CD4-positive, alpha-beta T cell treated with Interleukin-21 for 1 hour (primary cell): Measurements from ENCODE around the gene TP53I13.

Source experiments
- DNase-seq: peaks from one replicate; pipeline ENCODE4 v3.0.0-alpha.2; 2020

Gene TP53I13

DNA sequence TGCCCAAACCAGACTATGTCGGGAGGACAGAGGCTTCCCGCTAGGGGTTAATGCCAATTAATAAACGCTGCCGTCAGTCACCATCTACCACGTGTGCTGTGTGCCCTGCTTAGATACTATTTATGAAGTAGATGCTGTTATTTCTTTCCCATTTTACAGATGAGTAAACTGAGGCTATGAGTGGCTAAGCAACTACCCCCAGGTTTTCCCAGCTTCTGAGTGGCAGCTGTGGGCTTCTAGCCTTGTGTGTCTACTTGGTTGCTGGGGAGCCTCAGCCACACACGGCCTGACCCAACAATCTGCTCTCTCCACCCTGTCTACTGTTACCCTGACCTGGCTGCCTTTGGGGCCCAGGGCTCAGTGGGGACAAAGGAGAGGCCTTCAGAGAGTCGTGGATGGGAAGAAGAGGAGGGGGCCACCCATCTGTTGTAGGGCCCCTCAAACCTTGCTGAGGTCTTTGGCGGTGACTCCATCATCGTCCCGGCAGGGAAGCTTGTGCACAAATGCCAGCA lies 13.8 kb downstream of the TP53I13 start:
- no peak for DNase-seq

DNA sequence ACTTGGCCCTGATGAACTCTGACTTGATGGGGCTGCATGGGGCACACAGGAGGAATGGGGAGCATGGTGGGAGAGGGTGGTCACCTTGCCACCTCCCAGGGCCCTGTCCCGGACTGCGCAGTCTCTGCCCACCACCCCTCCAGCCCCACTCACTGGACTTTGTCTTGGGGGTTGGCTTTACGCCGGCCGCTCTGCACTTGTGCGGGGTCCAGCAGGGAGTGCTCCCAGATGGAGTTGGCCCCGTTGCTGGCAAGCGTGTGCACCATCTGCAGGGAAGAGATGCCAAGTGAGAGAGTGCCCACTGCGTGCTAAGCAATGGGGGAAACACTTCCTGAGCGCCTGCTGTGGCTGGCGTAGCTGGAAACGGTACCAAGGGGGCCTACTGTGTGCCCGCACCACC lies 14.3 kb downstream of the TP53I13 start:
- no peak for DNase-seq

DNA sequence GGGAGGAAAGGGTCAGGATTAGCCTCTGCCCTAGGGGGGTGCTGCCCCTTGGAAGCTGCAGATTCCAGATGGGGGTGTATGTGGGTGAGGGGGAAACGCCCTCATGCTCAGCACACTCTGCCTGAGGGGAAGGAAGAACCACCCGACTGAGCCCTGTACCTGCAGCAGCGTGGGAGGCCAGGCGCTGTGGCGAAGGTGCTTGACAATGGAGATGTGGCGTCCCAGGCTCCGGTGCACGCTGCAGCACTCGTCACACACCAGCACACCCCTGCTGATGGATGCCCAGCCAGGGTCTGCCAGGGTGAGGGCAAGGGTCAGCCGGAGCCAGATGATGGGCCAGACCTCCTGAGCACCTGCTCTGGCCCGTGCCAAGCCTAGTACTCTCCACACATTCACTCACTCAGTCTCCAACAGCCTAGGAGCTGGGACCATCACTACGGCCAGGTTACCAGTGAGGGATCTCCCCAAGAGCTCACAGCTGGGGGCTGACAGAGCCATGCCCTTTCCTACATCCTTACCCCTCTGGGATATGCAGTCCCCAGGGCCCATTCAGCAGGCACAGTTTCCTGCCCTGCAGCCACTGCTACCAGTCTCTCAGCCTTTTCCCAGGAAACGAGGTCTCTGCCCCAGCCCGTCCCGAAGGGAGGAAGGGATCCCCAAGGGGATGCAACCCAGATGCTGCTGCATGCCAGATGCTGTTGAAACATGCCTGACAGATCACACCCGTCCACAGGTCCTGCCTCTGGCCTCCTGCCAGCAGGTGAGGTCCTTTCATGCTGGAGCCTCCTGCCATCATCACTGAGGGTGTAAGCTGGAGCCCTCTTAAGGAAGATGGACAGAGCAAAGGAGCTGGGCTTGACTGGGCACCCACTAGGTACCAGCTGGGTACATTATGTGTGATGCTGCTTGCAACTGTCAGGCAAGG lies 15.1 kb downstream of the TP53I13 start:
- no peak for DNase-seq

DNA sequence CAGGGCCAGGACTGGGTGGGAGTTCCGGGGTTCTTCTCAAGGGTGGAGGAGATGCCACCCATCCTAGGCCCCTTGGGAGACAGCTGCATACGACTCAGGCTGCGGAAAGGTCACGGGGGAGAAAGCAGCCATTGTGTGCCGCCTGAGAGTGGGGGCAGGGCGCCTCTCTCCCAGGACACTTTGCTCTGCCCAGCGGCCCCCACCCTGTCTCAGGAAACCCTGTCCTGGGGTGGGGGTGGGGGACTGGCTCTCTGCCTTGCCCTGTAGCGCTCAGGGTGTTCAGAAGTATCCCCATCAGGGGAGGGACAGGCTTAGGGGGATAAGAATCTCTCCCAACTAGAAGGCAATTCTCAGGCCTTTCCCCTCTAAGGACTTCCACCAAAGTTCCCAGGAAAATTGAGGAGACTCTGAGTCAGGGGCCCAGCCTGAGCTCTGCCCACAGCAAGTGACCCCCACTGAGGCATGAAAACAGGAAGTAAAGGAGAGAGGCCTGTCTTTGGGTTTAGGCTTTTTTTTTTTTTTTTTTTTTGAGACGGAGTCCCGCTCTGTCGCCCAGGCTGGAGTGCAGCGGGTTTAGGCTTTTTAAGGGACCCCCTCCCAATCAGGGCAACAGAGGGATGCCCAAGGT lies 16.1 kb downstream of the TP53I13 start:
- no peak for DNase-seq

DNA sequence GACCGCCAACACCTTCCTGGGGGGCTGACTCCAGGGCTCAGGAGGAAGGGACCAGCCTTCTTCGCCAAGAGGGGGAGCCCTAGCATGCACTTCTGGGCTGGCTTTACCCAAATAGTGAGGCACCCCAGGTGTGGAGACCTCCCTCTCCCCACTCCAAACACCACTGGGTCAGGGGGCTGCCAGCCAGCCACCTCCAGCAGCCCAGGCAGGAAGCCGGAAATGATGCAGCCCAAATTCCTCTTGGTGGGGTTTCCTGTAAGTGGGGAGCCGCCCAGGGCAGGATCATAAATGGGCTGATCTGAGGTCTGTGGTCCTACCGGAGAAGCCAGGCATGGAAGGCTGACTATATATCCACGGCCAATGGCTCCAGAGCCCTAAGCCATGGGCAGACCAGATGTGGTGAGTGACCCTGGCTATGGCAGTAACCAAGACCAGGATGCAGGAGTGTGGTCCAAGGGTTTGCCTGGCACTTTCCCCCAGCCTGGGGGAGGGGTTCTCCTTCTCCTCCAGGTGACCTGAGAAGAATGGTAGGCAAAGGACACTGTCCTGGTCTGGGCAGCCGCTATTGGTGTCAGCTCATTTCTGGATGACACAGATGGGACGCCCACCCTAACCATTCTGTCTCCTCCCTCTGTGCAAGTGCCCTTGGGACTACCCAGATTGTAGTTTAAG lies 16.7 kb downstream of the TP53I13 start:
- peak; percentile 52 for DNase-seq

DNA sequence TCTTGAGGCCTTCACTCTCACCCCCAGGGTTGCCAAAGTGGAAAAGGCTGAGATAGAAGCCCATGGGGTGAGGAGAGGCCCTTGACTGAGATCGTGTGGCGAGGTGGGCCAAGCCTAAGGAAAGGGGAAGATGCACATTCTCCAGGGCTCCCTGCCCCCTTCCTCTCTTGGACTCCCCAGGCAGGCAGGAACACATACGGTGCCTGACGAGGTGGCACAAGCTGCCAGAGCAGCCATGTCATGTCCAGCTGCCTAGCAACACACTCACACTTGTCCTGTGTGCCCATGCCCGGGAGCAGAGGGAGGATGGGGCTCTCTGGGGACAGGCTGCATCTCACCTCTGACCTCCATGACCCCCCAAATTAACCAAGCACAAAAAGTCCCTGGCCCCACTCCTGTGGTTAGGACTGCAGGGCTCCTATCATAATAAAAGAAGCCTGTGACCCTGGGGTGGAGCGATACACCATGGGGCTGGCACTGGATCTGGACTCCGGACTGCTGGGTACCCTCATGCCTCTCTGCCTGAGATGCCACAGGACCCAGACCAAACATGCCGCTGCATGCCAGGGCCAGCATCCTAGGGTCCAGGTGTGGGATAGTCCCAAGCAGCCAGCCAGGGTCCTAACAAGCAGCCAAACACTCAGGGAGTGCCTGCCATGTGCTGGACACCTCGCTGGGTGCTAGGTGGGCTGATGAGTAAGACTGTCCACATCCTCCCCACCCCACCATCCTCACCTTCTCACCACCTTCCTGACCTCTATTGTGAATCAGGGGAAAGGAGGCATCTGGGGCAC lies 18.4 kb downstream of the TP53I13 start:
- no peak for DNase-seq

DNA sequence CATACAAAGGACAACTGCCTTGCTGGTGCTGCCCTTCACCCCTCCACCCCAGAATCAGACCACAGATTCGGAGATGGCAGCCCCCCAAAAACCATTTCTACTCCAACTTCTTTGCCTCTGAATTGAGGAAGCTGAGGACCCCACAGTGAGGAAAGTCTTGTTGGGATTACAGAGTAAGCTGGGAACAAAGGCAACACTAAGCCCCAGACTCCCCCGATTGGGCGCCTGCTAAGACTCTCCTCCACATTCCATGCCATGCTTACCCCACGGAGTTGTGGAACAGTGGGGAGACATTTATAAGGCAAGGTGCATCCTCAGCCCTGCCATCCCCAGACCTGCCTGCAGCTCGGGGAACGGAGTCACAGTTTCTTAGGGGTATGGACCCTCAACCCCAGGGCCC lies 19.1 kb downstream of the TP53I13 start:
- no peak for DNase-seq

DNA sequence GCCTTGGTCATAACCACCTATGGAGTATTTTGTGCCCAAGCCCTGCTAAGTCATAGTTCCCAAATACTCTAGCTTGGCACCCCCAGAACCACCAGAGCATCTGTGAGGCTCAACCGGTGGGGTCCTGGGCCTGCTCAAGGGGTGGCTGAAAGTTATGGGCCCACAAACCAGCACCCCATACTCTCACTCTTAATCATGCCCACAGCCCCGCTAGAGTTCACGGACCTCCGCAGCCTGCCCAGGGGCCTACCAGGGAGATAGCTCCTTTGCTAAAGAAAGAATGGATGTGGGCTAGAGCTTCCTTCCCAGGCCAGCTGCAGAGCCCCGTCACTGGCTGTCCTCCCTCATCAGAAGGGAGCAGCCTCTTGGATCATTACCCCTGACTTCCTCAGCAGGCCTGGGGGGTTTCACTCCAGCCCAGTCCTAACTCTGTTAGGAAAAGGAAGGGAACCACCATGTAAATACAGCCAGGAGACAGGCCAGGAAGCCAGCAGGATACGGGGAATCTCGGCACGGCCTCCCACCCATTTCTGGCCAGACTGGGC lies 19.6 kb downstream of the TP53I13 start:
- DNase-seq, result no peak

DNA sequence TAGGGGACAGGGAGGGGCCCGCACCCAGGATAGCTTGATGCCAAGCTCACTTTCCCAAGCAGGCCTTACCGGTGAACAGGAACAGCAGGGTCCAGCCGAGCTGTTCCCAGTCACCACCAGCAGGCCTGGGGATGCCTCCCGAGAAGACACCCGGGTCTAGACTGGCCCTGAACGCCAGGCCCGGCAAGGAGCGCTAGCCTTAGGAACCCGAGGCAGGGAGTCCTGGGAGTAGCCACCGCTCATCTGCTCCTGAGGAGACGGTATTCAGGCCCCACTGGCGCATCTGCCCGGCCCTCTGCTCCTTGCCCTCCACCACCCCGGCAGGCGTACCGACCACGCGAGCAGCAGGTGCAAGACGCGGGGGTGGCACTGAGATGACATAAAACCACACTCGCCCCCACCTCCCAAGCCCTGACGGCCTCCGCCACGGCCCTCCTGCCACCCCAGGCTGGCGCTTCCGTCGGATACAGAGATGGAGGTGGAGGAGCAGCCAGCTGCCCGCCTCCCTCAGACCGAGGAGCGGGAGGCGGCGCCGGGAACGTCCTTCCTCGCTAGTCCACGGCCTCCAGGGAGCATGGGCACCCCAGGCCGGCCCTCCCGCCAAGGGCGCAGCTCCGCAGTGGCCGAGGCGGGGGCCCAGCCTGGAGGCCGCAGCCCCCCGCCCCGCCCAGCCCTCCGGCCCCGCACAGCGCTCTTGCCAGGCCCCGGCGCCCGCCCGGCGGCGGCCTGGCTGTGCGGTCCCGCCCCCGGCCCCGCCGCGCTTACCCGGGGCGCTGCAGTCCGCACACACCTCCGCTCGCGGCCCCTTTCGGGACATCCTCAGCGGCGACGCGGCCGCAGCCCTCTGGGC lies 20.3 kb downstream of the TP53I13 start:
- DNase-seq, result peak; percentile 53

DNA sequence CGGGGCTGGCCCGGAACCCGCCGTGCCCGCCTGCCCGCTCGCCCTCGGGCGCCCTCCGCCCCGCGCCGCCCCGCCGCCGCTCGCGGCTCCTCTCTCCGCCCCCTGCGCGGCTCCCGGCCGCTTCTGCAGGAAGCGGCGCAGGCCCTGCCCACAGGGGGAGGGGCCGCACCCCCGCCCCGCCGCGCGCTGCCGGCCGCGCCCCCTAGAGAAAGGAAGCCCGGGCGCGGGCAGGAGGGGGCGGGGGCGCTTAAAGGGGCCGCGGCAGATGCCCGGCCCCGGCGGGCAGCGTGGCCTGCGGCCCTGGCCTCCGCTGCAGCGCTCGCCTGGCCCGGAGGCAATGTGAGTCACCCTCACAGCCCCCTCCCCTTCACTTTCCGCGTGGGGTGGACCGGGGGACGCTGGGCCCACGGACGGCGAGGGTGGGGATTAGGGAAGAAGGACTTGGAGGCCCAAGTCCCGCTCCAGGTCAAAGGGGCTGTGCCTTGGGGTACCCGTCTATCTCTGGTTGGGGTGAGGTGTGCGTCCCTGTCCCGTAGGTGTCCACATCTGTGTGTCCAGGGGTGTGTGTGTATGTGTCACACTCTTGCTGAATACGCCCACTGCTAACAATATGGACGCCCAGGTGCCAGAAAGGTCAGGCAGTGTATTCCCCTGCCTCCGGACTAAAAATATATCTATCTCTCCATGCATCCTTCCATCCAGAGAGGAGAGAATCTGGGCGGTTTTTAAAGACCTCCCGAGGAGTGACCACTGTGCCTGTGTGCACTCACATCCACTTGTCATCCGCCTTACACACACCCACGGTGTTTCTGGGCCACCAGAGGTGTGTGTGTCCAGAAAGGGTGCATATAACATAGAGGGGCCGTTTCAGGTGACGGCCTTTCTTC lies 21.3 kb downstream of the TP53I13 start, which contains the start of gene GIT1:
Gene GIT1 (minus strand): TSS at position 125 of the 887 bp plus-strand sequence. CDS start 270 bp downstream, outside the sequence.
- peak; percentile 87 for DNase-seq

DNA sequence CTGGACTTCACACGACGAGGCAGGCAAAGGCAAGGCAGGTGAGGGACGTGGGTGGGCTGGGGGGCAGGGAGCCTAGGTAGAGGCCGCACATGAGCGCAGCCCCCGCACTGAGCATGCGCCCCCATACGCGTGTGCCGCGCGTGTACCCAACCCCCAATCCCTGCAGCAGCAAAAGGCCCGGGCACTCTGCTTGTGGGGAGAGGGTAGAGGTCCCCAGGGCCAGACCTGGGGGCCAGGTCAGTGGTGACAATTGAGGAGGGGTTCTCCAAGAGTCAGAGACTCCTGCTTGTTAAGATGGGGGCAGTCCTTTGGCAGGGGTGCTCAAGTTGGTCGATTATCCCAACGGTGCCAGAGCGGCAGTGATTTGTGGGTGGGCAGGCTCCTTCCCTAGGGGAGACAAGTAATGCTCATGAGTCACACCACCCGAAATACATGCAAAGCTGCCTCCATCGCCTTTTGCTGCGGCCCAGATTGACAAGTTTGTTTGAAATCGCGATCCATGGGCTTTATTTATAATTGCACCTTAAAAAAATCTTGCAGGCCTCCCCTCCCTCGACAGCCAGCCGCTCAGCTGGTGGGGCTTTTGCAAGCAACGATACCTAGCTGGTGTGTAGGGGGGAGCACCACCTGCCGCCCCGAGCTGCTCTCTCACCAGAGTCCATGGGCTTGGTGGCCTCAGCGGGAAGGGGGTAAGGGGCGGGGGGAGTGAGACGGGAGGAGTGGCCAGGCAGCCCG lies 22.1 kb downstream of the TP53I13 start:
- peak; percentile 22 for DNase-seq

DNA sequence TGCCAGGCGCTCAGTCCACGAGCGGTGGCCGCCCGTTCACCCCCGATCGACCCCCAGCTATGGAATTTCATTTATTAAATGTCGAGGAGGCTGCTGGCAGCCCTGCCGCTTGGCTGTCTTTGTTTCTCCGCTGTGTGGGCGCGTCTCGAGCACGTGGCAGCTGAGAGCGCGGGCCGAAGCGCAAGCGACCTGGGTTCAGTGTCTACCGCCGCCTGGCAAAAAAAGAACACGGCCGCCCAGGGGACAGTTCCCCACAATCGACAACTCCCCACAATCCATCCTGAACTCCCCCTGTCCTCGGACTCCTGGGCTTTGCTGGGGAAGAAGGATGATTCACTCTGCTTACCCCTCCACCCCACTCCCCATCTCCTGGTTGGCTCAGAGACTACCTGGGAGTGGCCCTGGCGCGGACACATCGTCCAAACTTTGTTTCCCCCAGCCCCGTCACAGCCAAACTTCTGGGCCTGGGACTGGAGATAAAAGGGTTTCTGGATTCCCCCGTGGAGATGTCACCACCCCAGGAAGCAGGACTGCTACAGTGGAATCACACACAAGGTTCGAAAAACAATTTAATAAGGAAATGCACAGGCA lies 22.7 kb downstream of the TP53I13 start:
- peak; percentile 30 for DNase-seq

DNA sequence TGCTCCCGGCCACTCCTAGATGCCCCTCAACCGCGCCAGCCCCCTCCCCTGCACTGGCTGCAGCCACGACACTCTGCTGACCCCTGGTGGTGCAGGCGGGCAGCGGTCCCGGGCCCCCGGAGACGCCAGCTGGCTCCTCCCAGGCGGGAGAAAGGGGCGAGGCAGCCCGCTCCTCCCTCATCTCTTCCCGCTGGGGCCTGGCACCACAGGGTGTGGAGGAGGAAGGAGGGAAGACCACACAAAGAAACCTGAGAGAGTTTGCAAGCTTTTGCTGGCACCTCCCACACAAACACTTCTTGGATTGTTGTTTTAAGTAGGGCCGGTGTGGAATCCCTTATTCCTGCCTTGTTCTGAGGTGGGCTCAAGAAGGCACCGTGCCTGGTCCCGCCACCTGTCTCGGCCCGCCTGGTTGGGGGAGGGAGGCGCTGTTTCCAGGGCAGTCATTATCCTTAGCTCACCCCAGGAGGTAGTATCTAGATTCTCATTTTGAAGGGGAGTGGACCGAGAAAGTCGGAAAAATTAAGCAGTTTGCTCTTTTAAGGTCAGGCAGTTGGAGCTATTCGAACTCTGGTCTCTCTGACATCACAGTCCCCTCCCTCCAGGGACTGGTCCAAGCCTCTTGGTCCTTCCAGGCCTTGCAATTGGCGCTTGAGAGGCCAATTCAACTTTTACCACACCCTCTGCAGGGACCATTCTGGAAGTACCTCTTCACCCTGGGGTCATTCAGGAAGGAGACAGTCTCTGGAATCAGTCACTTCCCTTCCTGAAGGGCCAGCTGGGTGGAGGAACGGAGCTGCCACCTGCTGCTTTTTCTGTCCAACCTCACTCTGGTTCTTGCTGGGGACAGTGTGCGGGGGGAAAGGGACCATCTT lies 23.5 kb downstream of the TP53I13 start:
- peak; percentile 78 for DNase-seq

DNA sequence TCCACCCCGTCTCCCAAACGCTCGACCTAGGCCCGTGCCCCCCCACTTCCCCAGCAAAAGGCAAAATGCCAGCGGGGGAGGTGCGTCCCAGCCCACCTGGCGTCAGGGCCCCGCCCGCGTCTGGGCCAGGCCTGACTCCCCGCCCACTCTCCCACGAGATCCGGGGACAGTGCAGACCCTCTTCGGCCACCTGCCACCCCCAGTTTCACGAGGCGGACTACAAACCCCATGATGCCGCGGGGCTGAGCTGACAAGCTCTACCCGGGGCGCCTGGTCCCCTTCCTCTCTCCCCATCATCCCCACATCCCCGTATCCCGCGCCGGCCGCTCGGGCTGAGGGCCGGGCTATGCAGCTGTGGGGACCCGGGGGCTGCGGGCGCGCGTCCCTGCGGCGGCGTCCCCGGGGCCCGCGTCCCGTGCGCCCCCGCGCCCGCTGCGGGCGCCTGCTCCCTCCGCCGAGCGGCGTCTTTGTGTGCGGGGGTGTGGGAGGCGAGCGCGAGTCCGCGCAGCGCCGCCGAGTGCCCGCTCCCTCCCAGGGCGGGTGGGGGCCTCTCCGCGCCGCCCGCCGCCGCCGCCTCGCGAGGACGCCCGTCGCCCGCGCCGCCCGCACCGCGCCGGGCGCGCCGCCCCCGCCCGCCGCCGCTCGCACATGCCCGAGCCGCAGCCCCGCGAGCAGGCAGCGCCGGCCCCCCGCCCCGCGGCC lies 24.5 kb downstream of the TP53I13 start, which contains the start of gene ANKRD13B:
Gene ANKRD13B (plus strand): TSS at position 283 of the 702 bp plus-strand sequence. CDS start 490 bp downstream, outside the sequence.
- DNase-seq, result peak; percentile 37

DNA sequence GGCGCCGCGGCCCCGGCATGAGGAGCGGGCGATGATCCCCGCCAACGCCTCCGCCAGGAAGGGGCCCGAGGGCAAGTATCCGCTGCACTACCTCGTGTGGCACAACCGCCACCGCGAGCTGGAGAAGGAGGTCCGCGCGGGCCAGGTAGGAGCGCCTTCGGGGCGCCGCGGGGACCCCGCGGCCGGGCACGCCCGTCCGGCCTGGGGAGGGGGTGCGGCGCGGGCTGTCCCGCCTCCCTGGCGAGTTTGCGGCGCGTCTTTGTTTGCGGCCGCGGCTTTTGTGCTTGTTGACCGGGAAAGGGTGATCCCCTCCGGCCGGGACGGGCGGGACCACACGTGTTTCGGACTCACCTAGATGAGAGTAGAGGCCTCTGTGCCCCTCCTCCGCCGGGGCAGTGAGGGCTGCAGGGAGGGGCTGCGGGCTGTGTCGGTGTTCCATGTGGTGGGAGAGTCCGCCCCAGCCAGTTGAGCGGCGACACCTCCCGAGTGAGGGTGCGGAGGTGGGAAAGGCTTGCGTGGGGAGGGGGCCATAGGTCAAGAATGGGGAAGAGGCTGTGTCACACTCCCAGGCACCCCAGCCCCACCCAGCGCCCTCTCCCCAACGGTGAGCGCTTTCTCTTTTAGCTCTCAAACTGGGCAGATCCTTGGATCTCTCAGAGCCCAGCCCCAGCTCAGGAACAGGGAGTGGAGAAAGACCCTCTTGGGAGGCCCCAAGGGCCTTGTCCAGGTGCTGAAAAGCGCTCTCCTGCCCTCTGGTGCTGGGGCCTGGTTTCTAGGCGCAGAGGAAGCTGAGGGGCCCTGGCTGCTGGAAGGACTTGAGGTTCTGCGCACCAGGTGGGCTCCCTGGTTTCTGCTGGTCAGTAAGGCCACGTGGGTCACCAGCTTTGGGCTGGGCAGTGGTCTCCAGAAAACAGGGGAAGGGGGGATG lies 25.4 kb downstream of the TP53I13 start:
- no peak for DNase-seq

DNA sequence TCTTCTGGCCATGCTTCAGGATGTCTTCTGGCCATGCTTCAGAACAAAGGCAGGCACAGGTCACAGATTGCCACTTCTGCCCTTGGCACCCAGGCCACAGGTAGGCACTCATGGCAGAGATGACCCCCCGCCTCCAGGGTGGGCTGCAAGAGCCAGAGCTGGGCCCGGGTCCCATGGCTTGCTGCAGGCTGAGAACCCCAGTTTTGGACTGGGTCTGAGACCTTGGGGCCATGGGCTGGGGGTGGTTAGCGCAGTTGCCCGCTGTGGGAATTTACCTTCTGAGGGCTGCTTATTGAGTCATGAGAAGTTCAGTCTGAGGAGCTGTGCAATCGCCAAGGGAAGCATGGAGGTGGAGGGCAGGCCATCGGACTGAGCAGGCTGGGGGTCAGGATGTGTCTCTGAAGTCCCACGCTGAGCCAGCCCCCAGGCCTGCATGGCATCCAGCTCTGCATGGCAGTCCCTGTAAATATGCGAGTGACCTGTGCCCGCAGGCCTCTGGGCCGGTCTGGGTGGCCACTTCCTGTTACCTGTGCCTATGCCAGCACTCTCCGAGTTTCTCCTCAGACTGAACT lies 26.1 kb downstream of the TP53I13 start:
- DNase-seq, result no peak
